B cell (primary cell): Measurements from ENCODE around the gene TTC39C. TPM values are rescaled to one million over a fixed set of nuclear protein-coding genes. Genes with fewer than 3 reads are reported as not detected.
A peak's percentile ranks its signal among the peaks of the same experiment; 100 is the strongest.

ENCODE experiments used
- ATAC-seq: fragments of 200-7000 bp; cut with Tn5 transposase; one replicate; pipeline ENCODE4 v1.10.0; 2021; ENCODE audit warnings: low read depth, mild to moderate bottlenecking, moderate number of reproducible peaks, moderate library complexity
- CTCF ChIA-PET: fragments of 350-600 bp; sonication (Branson Sonifier 250); formaldehyde crosslinking; loops from one replicate; lab custom pipeline; 2021; ENCODE audit warnings: antibody characterized with exemption, inconsistent platforms; lab: Charles Lee
- POLR2A ChIA-PET: fragments of 350-600 bp; sonication (Branson Sonifier 250); formaldehyde crosslinking; loops from one replicate; lab custom pipeline; 2021; ENCODE audit warnings: antibody characterized with exemption; lab: Charles Lee
- DNase-seq: peaks from one replicate; pipeline ENCODE4 v3.0.0; 2013
- H2AFZ ChIP-seq: 2 replicates; pipeline ENCODE4 v1.6.1; 2012; ENCODE audit warnings: mild to moderate bottlenecking, low read depth, low read length; ENCODE audit not compliant: insufficient read depth, poor library complexity, severe bottlenecking
- H3K27ac ChIP-seq, 2 donors: 1 replicate in 1 of 2; 2 replicates in 1 of 2; pipeline ENCODE4 v1.5.1; 2012 to 2013; ENCODE audit warnings: low read length in 2 of 2, mild to moderate bottlenecking in 2 of 2, moderate library complexity in 1 of 2
- H3K27me3 ChIP-seq, 4 experiments: fragments of 200-600 bp in 1 of 4; sonication (generic) in 1 of 4; replicated peaks in 1 of 4; 1 replicate in 2 of 4; 2 replicates in 2 of 4; pipeline versions ENCODE4 v1.6.1 to v1.7.0; 2013 to 2016; ENCODE audit warnings: low read length in 3 of 4, mild to moderate bottlenecking in 2 of 4, mixed read lengths in 1 of 4, moderate library complexity in 1 of 4; ENCODE audit not compliant: insufficient read depth in 4 of 4, control insufficient read depth in 3 of 4; ENCODE audit errors: control extremely low read depth in 1 of 4
- H3K36me3 ChIP-seq, 2 experiments: replicated peaks in 1 of 2; 1 replicate in 1 of 2; 2 replicates in 1 of 2; pipeline versions ENCODE4 v1.6.1 to v1.7.1; 2013; ENCODE audit warnings: low read length in 1 of 2; ENCODE audit not compliant: insufficient read depth in 2 of 2, control insufficient read depth in 1 of 2; ENCODE audit errors: control extremely low read depth in 1 of 2, extremely low read depth in 1 of 2
- H3K4me1 ChIP-seq, 2 donors: fragments of 200-600 bp in 1 of 2; sonication (generic) in 1 of 2; 1 replicate in 1 of 2; 2 replicates in 1 of 2; pipeline versions ENCODE4 v1.5.1 to v1.6.1; 2013 to 2017; ENCODE audit warnings: low read length in 2 of 2; ENCODE audit not compliant: control insufficient read depth in 2 of 2, insufficient read depth in 2 of 2
- H3K4me2 ChIP-seq: replicated peaks from 2 replicates; pipeline ENCODE3; 2012; ENCODE audit warnings: mild to moderate bottlenecking, low read depth, low read length; ENCODE audit not compliant: poor library complexity, severe bottlenecking
- H3K4me3 ChIP-seq, 5 experiments: fragments of 200-600 bp in 1 of 5; sonication (generic) in 1 of 5; 1 replicate in 3 of 5; 2 replicates in 2 of 5; pipeline versions ENCODE4 v1.5.1 to v1.7.0; 2011 to 2016; ENCODE audit warnings: low read length in 4 of 5, mild to moderate bottlenecking in 4 of 5, low read depth in 2 of 5, control low read depth in 1 of 5, moderate library complexity in 1 of 5; ENCODE audit not compliant: insufficient read depth in 1 of 5; ENCODE audit errors: control extremely low read depth in 1 of 5, extremely low read depth in 1 of 5
- H3K79me2 ChIP-seq: fragments of 200-600 bp; sonication (generic); one replicate; pipeline ENCODE4 v1.6.0; 2016; ENCODE audit warnings: low read length; ENCODE audit not compliant: control insufficient read depth, insufficient read depth
- H3K9ac ChIP-seq: fragments of 200-600 bp; sonication (generic); 2 replicates; pipeline ENCODE4 v1.6.1; 2017; ENCODE audit warnings: mild to moderate bottlenecking, low read length, moderate library complexity
- H3K9me3 ChIP-seq, 3 donors: one replicate each; pipeline versions ENCODE4 v1.6.1 to v1.7.1; 2013; ENCODE audit warnings: low read length in 2 of 3; ENCODE audit not compliant: control insufficient read depth in 2 of 3, insufficient read depth in 1 of 3; ENCODE audit errors: control extremely low read depth in 1 of 3
- H4K20me1 ChIP-seq: 2 replicates; pipeline ENCODE4 v1.6.0; 2012; ENCODE audit warnings: mild to moderate bottlenecking, low read length; ENCODE audit not compliant: insufficient read depth, control insufficient read depth, poor library complexity, severe bottlenecking
- H3K27ac Mint-ChIP-seq: one replicate; pipeline ENCODE4 v1.8.0; 2021; ENCODE audit warnings: mixed read lengths
- H3K27me3 Mint-ChIP-seq: one replicate; pipeline ENCODE4 v1.8.0; 2021; ENCODE audit warnings: mixed read lengths
- H3K4me1 Mint-ChIP-seq: one replicate; pipeline ENCODE4 v1.8.0; 2021; ENCODE audit warnings: mixed read lengths
- H3K4me3 Mint-ChIP-seq: one replicate; pipeline ENCODE4 v1.8.0; 2021; ENCODE audit warnings: mixed read lengths
- H3K9me3 Mint-ChIP-seq: one replicate; pipeline ENCODE4 v1.8.0; 2022; ENCODE audit warnings: mixed read lengths; ENCODE audit not compliant: insufficient read depth
- EZH2 ChIP-seq: IDR thresholded peaks from 2 replicates; pipeline ENCODE4 v1.6.1; 2012; ENCODE audit warnings: borderline replicate concordance, low read depth, mild to moderate bottlenecking, moderate library complexity, low read length; ENCODE audit not compliant: insufficient read depth, poor library complexity, severe bottlenecking
- WGBS: methylation state at CpG from one replicate; pipeline ENCODE4 v1.1.5; 2013; ENCODE audit warnings: missing lambda C conversion rate; ENCODE audit not compliant: insufficient coverage; 5-methylcytosine and 5-hydroxymethylcytosine counted together
- intact Hi-C: fragments of 100-400 bp; cut with micrococcal nuclease; formaldehyde crosslinking; loops from one replicate; pipeline ENCODE4 v1.10.0; 2022
- polyA plus RNA-seq: library from polyadenylated mRNA; depleted of rRNA; stranded (reverse); fragments of >200 nt; gene quantifications from 2 replicates; pipeline ENCODE4 v1.2.3, GENCODE V29; 2012
- total RNA-seq, 2 donors: library from RNA; stranded (reverse); fragments of 120-200 nt in 1 of 2; gene quantifications; 1 replicate in 1 of 2; 2 replicates in 1 of 2; pipeline versions ENCODE4 v1.2.3 to v1.2.4, GENCODE V29; 2013 to 2022
- TF ChIP-seq, protein P1 (sequence below): fragments of 200-600 bp; IDR thresholded peaks from one replicate; pipeline ENCODE4 v1.8.0; 2022; ENCODE audit warnings: antibody characterized with exemption, mild to moderate bottlenecking

Gene TTC39C
- total and polyA plus RNA-seq, 2 donors (not counting 1 experiment from before 2014, with no cell fraction given) = 22.3 to 44.3 TPM

DNA sequence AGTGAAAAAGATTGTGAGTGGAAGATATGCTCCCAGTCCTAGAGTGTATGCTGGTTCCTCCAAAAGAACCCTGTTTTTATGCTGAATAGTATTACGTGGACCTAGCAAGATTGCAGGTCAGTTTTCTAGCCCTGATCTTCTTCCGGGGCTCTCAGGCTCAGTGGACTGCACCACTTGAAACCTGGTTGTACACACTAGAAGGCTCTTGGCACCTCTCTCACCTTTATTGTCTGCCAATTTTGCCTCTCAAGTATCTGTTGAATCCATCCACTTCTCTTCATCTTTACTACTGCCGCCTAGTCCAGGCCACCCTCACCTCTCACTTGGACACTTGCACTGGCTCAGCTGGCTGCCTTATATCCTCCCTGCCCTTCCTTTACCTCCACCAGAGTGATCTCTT, 16.8 kb downstream of the TTC39C start:
- Mint-ChIP-seq H3K4me3 (no peak overlapping the region), H3K9me3 (no peaks in the 10 kb centered on the region), H3K27me3 (no peaks in the 10 kb centered on the region), H3K27ac (no peak overlapping the region), H3K4me1 (peaks cover 51% of the 10 kb centered on the region)
- no peak overlapping the region for H3K27ac ChIP-seq
- H3K79me2 ChIP-seq = peaks cover 96% of the 10 kb centered on the region
- TF ChIP-seq, protein P1, sequence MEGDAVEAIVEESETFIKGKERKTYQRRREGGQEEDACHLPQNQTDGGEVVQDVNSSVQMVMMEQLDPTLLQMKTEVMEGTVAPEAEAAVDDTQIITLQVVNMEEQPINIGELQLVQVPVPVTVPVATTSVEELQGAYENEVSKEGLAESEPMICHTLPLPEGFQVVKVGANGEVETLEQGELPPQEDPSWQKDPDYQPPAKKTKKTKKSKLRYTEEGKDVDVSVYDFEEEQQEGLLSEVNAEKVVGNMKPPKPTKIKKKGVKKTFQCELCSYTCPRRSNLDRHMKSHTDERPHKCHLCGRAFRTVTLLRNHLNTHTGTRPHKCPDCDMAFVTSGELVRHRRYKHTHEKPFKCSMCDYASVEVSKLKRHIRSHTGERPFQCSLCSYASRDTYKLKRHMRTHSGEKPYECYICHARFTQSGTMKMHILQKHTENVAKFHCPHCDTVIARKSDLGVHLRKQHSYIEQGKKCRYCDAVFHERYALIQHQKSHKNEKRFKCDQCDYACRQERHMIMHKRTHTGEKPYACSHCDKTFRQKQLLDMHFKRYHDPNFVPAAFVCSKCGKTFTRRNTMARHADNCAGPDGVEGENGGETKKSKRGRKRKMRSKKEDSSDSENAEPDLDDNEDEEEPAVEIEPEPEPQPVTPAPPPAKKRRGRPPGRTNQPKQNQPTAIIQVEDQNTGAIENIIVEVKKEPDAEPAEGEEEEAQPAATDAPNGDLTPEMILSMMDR = no peak
- no peak overlapping the region for H3K4me2 ChIP-seq
- WGBS = 97% methylated on average over 3 of the region's 3 CpGs
- H2AFZ ChIP-seq = no peak overlapping the region
- H4K20me1 ChIP-seq = peaks cover 55% of the 10 kb centered on the region
- intact Hi-C loops = no loop called here
- H3K27me3 ChIP-seq = no peaks in the 10 kb centered on the region
- peaks cover 7 to 13% of the 10 kb centered on the region in 2 donors for H3K4me1 ChIP-seq
- ATAC-seq = no peak
- no peaks in the 10 kb centered on the region for H3K36me3 ChIP-seq
- POLR2A ChIA-PET = interaction anchor here (0.9 kb wide), 1 partner anchor 600 kb away, joined by 4 read pairs; no protein-coding TSS in a partner anchor
- no peak for DNase-seq
- no peak overlapping the region for H3K9ac ChIP-seq
- no peak overlapping the region for H3K4me3 ChIP-seq
- H3K9me3 ChIP-seq = no peaks in the 10 kb centered on the region
- CTCF ChIA-PET = no interaction called here

GRCh38 chr18:24031916-24032315, 17.4 kb downstream of the TTC39C start:
- WGBS = 85% methylated on average over 3 of the region's 6 CpGs
- H3K27me3 Mint-ChIP-seq = no peaks in the 10 kb centered on the region
- no peak overlapping the region for H3K9ac ChIP-seq
- DNase-seq (no peak), ATAC-seq (peak; percentile 36)
- TF ChIP-seq, protein P1 = no peak
- no peak for TF ChIP-seq EZH2
- peaks cover 49% of the 10 kb centered on the region for H3K4me1 Mint-ChIP-seq
- H3K27ac Mint-ChIP-seq = no peak overlapping the region
- H2AFZ ChIP-seq = no peak overlapping the region
- peaks cover 55% of the 10 kb centered on the region for H4K20me1 ChIP-seq
- H3K9me3 Mint-ChIP-seq = no peaks in the 10 kb centered on the region
- no peak overlapping the region for H3K4me3 ChIP-seq
- no peak overlapping the region for H3K4me3 Mint-ChIP-seq
- H3K27me3 ChIP-seq = no peaks in the 10 kb centered on the region
- CTCF ChIA-PET = no interaction called here
- peaks cover 96% of the 10 kb centered on the region for H3K79me2 ChIP-seq
- H3K4me1 ChIP-seq = peaks cover 4 to 8% of the 10 kb centered on the region in 2 donors
- POLR2A ChIA-PET = no interaction called here
- intact Hi-C loops = no loop called here
- peak overlapping the region in 1 of 2 donors; percentile 10 for H3K27ac ChIP-seq
- H3K9me3 ChIP-seq = no peaks in the 10 kb centered on the region
- H3K4me2 ChIP-seq = no peak overlapping the region
- H3K36me3 ChIP-seq = no peaks in the 10 kb centered on the region
